AG09319 (cell line): ENCODE results near the gene NXPH4.

Experiments
- DNase-seq: peaks from one replicate; pipeline ENCODE4 v3.0.0-alpha.2; 2010; ENCODE audit warnings: low read depth; ENCODE audit errors: extremely low read depth
- TF ChIP-seq, protein P1 (sequence below): IDR thresholded peaks from 2 replicates; pipeline ENCODE4 v1.5.1; 2011; ENCODE audit warnings: low read depth, mild to moderate bottlenecking, inconsistent platforms, low read length, moderate library complexity

Gene NXPH4

DNA sequence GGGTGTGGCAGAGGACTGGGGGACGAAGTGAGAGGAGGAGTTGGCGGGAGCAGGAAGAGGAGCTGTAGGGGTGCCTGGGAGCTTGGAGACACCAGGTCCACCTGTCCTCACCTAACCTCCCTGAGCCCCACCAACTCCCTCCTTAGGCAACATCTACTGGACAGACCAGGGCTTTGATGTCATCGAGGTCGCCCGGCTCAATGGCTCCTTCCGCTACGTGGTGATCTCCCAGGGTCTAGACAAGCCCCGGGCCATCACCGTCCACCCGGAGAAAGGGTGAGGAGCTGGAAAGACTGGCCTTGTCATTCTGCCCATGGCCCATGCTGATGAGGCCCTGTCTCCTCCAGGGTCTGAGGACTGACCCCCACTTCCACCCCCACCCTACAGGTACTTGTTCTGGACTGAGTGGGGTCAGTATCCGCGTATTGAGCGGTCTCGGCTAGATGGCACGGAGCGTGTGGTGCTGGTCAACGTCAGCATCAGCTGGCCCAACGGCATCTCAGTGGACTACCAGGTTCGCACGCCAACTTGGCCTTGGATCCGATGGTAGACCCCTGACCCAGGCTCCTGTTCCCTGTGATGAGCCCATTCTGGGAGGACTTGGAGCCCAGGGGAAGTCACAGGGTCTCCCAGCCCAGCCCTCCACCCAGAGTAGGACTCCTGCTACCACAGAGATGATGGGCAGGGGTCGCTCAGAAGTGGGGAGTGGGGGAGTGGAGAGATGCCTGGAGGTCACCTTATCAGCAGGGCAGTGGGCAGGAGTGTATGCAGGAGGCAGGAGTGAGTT lies 32.5 kb upstream of the NXPH4 start:
- no peak for DNase-seq
- TF ChIP-seq, protein P1, sequence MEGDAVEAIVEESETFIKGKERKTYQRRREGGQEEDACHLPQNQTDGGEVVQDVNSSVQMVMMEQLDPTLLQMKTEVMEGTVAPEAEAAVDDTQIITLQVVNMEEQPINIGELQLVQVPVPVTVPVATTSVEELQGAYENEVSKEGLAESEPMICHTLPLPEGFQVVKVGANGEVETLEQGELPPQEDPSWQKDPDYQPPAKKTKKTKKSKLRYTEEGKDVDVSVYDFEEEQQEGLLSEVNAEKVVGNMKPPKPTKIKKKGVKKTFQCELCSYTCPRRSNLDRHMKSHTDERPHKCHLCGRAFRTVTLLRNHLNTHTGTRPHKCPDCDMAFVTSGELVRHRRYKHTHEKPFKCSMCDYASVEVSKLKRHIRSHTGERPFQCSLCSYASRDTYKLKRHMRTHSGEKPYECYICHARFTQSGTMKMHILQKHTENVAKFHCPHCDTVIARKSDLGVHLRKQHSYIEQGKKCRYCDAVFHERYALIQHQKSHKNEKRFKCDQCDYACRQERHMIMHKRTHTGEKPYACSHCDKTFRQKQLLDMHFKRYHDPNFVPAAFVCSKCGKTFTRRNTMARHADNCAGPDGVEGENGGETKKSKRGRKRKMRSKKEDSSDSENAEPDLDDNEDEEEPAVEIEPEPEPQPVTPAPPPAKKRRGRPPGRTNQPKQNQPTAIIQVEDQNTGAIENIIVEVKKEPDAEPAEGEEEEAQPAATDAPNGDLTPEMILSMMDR, result no peak

DNA sequence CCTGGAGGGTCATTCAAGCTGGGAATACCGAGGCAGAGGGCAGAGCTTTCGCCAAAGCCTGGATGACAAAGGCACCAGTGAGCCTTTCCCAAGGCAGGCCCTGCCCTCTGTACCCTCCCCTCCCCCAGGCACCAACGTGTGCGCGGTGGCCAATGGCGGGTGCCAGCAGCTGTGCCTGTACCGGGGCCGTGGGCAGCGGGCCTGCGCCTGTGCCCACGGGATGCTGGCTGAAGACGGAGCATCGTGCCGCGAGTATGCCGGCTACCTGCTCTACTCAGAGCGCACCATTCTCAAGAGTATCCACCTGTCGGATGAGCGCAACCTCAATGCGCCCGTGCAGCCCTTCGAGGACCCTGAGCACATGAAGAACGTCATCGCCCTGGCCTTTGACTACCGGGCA lies 31.2 kb upstream of the NXPH4 start:
- no peak for DNase-seq
- TF ChIP-seq, protein P1, result no peak

DNA sequence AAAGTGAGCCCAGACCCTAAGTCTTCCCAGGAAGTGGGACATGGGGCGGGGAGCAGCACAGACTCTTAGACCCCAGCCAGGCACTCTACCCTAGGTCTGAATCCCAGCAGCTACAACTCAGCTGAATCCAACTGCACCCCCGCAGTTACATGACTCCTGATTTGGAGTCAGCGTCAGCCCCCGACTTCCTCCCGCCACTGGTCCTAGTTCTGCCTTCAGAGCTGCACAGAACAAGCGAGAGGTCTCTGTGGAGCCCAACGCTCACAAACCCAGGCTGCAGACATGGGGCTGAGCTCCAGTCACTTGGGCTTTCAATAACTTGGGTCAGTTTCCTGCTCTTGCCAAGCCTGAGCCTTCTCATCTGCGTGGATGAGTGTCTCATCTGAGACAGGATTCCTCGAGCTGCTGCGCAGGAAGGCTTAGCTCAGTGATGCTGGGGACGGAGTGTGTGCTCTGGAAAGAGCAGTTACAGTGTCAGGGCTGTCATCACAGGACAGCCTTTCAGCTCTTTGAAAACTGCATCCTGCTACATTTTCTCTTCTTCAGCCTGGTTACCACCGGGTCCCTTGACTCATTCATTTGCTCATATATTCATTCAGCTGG lies 30.6 kb upstream of the NXPH4 start:
- TF ChIP-seq, protein P1, result no peak
- DNase-seq, result no peak

DNA sequence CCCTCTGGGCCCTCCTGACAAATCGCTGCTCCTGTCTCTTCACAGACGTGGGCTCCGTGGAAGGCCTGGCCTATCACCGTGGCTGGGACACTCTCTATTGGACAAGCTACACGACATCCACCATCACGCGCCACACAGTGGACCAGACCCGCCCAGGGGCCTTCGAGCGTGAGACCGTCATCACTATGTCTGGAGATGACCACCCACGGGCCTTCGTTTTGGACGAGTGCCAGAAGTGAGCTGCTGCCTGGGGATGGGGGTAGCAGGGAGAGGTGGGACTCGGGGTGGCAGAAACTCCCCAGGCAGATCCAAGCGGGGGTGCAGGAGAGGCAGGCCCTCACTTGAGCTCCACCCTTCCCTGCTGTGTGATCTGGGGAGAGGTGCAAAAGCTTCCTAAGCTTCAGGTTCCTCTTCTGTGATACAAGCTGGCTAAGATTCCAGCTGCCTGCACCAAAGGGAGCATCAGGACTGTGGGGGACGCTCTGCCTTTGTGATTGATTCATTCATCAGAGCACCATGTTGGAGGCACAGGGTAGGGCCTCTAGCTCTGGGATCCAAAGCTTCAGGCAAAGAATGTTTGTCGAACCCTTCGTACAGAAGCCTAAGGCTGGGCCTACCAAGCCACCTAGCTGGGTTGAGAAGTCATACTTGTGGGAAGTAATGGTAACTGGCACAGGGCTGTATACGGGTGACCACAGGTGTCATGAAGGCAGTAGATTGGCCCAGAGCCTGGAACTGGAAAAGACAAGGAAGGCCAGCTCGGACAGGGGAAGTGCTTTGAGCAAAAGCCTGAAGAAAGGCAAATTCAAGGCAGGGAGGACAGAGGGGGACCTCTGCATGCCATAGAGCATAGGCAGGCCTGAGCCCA lies 29.1 kb upstream of the NXPH4 start:
- no peak for DNase-seq
- TF ChIP-seq, protein P1, result no peak

DNA sequence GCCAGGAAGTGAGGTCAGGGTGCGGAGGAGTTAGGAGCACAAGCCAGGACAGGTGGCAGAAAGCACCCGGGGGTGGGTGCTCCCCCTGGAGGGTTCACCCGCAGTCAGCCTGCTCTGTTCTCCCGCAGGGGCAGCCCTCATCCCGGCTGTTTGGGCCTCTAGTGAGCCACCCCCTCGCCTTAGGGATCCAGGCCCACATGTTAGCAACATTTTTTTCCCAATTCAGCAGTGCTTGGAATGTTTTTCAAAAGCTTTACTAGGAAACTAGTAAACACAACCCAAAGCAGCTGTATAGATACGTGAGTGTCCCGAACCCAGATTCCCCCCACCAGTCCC lies 28.5 kb upstream of the NXPH4 start:
- TF ChIP-seq, protein P1, result no peak
- DNase-seq, result no peak

DNA sequence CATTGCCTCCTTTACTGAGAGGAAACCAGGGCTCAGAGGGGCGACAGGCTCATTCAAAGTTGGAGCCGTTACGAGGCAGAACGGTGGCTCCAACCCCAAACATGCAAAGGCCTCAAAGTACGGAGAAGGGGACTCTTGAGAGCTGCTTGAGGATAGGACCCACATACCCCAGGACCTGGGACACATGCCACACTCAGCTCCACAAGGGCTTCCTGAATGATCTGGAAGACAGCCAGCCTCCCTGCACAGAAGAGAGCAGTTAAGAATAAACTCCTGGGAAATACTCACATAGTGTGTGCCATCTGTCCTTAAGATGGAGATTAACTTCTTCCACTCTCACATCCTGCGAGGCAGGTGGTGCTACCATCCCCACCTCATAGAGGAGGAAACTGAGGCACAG lies 26.6 kb upstream of the NXPH4 start:
- DNase-seq, result no peak

More for the DNA sequence above, 26.6 kb upstream of the NXPH4 start:
- TF ChIP-seq, protein P1, result no peak
